Medulla oblongata (tissue), 1 donor: ENCODE data around the gene SPTB.

ENCODE experiments used
- DNase-seq: peaks from one replicate; pipeline ENCODE4 v3.0.0-alpha.2; 2015; ENCODE audit errors: extremely low spot score

The SPTB gene

DNA sequence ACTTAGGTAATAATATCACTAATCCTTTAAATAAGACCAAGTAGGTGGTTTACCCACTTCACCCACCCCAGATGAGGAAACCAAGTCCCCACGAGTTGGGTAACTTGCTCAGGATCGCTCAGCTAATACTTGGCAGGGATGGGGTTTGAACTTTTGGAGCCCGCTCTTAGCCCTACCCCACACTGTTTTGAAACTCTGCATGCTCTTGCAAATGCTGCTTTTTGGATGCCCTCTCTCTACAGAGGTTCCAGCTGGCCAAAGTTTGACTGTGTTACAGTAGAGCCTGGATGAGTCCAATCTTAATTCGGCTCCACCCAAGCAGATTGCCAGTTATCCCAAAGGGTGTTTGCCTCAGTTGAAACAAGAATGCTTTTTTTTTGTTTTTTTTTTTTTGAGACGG lies 168.7 kb downstream of the SPTB start:
- DNase-seq = no peak

DNA sequence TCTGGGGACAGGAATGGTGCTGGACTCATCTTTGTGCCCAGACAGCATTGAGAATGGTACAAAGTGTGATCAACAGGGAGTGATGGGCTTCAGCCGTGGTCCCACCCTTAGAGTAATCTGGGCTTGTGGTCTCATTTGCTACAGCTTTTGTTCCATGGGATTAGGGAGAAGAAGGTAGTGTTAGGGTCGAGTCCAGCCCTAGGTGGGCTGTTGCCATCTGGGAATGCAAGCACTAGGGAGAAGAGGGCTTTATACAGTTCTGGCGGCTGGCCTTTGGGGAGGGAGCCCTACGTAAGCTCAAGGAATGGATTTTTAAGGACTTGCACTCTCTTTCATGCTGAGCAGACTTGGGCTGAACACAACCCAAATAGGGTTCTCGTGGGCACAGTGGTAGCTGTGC lies 170.6 kb downstream of the SPTB start:
- no peak for DNase-seq

DNA sequence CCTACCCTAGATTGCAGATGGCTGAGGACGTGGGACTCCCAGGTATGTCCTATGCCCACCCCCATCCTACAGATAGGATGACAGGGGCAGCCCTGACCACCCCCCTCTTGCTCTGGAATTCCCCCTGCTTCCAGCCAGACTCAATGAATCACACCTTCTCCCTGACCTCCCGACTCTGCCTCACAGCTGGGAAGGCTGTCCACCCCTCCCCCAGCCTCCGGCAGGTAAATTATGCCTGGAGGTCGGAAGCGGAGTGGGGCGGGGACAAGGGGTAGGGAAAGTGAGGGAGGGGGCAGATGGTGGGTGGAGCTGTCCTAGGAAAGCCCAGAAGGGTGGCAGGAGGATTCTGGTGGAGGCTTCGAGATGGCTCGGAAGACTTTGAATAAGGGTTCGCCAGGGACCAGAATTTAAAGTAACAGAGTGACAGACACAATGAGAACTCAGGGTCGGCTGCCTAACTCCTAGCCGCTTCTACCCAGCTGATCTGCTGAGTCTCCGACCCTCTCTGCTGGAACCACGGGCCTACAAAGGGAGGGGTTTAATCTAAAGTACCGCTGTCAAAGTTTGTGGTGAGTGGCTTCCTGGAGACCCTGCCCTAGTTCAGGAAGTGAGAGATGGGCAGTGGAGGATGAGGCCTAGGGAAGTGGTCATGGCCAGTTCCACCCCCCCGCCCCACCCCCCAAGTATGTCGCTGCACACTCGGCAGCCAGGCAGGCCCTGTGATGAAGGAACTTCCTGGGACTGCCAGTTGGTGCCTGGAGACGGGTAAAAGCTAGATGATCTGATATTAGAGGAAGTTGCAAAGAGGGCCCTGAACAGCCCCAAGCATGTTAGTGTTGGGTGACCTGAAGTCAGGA lies 171.3 kb downstream of the SPTB start:
- DNase-seq = peak; percentile 80

DNA sequence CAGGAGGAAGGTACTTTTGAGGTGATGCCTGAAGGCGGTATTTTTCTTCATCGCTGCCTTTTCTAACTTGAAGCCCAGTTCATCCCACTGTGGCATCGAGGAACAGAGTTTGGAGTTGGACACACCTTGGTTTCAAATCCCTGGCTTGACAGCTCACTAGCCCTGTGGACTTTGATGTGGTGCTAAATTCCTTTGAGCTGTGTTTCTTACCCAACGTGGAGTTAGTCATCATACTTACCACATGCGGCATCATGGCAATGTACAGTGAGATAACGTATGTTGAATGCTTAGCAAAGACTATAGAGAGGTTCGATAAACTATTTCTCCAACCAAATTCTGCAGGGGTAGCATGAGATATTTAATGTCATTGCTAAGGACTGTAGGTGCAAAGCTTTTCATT lies 172.0 kb downstream of the SPTB start:
- DNase-seq = no peak

DNA sequence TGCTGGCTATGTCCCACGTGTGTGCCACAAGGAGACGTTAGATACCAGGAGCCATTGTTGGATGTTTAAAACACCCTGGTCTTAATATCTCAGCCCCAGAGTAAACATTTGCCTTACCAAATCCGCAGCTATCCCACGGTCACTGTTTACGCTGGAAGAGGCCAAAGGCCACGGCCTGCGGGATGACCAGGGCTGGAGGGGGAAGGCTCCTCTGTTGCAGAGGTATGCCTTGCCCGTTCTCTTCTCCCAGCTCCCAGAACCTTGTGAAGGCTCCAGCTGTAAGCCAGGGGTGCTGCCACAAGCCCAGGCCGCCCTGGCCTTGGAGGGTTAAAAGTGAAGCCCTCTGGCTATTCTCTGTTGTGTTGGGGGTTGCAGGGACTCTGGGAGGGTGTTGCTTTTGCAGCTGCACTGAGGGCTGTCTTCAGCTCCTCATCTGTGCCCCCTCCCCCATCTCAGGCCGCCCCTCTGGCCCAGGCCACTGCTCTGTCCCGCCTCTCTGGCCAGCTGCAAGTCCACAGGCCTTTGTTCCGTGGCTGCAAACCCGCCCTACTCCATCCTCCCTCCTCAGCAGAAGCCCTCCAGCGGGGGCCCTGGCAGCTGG lies 173.0 kb downstream of the SPTB start:
- peak; percentile 88 for DNase-seq

DNA sequence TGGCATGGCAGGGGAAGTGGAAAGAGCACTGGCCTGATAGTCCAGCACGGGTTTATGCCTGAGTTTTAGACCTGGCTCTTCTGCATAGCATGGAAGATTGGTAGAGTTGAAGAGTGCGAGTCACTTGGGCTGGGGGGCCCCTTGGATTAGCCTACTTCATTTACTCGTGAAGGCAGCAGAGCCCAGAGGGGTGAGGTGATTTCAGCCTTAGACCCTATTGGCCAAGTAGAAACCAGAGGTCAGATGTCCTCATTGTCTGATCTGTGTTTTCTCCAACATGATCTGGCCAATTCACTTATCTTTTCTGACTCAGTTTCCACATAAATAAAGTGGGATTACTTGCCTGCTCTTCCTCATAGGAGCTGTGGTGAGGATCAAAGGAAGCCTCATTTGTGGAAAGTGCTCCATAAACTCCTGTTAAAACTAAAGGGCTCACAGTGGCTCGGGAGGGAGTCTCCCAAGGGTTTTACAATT lies 173.6 kb downstream of the SPTB start:
- DNase-seq = no peak

DNA sequence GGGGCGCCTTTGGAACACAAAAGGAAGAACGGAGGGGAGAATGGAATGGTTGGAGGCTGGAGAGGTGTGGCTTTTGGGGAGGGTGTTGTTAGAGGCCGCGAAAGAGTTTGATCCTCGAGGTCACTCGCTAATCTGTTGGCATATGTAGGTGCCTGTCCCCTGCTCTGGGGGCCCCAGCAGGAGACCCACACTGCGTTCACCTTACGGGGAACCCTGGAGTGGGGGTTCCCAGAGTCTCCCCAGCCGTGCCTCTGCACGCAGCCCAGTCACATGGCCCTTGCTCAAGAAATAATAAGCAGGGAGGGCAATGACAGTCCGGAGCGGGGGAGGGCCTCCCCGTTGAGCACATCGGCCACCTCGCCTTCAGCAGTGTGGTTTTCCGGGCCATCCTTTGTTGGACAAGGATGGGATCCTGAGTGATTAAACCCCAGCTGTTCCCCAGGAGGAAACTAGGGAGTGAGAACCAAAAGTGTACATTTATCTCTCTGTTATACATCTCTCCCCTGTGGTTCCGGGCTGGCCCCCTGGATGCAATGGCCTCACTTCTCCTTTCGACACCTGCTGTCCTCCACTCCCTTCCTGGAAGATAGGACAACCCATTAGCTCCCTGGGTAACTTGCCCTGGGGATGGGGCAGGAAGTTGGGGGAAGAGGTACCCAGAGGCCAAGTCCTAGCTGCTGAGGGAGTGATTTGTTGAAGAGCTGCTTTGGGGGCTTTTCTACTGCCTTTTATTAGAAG lies 174.2 kb downstream of the SPTB start:
- DNase-seq = peak; percentile 68

DNA sequence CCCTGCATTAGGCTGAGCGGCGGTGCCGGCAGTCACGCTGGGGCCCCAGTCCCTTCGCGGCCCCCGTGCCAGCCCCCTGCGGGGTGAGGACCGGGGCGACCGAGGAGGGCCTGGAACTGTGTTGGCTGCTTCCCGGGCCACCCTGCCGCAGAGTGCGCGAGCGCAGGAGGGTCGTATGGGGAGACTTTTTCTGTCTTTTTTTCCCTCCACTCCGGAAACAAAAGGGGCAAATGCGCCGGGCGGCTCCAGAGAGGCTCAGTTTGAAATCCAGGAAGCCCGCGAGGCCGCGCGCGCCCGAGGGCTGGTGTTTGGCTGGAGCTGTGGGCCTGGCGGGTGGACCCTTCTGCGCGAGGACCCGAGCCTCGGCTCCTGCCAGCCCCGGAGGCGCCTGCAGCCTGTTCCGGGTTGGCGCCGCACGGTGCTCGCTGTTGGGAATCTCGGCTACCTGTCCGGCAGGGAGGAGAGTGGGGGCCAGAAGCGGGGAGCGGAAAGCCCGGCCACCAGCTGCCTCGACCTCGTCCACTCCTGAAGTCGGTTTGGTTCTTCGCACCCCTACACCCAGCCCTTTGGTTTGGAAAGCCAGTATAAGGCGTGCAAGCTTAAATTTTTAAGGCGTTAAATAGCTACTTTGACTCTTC lies 174.8 kb downstream of the SPTB start:
- DNase-seq = no peak

DNA sequence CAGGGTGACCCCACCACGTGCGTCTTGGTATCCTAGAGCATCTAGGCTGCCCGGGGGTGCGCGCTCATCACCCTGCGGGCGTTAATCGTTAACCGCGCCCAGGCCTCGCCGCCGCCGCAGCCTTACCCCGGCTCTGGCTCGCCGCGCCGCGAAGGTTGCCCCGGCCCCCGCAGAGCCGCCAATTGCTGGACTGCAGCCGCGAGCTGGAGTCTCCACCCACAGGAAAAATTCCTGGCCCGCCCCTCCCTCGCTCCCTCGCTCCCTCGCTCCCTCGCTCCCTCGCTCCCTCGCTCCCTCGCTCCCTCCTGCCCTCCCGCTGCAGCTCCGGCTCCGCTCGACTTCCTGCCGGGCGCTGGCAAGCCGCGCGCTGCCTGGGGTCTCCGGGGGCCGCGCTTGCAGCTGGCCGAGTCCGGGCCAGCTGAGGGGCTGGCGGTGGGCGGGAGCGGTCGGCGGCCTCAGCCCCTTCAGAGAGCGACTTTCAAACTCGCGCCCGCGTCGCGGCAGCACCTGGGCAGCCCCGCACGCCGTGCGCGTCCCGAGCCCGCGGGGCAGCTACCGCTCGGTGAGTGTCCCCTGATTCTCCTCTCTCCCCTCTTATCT lies 175.5 kb downstream of the SPTB start, which contains the start of gene PLEKHG3:
TSS of gene PLEKHG3 (plus strand) at position 282 of the 600 bp plus-strand sequence. CDS start 23,208 bp downstream, outside the sequence.
- peak; percentile 72 for DNase-seq

DNA sequence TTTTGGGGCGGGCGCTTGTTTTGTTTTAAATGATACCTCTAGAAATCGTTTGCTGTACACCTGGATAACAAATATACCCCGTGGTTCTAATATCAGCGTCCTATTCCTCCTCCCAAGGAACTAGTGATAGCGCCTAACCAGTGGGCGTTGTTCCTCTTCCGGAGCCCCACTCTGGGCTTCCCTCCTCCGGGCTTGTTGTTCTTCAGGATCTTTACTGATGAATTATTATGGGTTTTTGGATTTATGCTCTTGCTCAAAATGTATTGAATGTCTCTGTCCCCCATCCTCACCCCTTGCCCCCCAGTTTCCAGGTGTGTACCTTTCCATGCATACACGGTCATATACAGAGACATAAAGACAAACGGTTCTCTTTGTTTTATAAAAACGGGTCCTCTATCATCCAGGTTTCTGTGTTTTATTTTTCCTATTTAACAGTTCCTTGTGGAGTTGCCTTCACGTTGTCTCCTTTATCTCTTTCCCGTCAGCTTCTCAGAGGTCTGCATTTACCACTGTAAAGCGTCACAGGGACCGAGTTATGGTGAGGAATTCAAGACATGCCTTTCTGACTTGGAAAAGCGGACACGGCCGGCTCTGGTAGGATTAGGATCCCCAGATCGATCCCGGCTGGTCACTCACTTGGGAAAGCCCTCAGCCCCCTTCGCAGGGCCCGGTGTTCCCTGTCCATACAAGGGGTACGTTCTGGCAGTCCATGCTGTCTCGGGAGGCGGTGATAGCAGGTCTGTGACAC lies 176.1 kb downstream of the SPTB start:
- DNase-seq = no peak

DNA sequence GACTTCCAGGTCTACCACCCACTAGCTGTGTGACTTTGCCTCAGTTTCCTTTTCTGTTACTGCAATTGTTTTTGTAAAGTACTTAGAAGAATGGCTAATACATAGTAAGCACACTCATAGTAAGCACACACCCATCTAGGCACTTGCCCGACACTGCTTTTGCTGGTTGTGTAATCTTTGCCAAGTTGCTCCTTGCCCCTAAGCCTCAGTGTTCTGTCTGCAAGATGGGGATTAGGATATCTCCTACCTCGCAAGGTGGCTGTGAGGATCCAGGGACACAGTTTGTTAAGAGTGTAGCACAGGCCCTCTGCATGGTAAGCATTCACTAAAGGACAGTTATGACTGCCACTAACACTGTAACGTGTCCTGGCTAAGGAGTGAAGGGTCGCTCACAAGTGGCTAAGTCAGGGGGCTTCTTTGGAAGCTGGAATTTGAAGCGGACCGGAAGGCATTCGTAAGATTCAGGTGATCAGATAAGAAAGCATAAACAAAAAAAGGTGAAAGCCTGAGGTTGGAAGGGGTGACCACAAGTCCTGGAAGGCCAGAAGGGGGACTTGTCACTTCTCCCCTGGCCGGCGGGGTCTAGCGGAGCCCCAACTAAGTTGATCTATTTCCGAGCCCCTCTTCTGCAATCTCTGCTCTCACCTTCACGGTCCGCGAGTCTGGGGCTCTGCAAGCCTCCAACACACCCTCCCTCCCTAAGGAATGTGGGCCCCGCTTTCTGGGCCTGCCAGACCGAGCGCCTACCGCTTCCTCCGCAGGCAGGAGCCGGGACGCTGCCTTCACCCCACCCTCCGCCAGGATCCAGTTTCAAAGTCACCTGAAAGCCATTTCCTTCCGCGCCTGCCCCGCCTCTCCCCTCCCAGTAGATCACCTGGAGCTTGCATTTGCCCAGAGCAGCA lies 177.0 kb downstream of the SPTB start:
- no peak for DNase-seq

DNA sequence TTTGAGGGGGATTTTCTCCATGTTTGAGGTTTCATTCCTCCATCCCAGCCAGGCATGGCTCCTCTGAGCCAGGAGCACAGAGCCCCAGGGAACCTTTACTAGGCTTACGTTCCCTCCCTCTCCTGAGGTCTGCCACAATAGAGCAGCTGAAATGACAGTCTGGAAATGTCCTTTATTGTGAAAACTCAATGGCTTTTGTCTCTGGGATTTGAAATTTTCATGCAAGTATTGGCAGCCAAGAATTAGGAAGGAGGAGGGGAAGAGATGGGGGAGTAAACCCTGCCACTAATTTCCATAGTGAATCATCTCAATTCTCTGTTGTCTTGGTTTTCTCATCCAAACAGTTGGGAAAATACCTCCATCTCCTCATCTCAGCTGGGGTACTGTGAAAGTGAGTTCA lies 178.0 kb downstream of the SPTB start:
- peak; percentile 65 for DNase-seq

DNA sequence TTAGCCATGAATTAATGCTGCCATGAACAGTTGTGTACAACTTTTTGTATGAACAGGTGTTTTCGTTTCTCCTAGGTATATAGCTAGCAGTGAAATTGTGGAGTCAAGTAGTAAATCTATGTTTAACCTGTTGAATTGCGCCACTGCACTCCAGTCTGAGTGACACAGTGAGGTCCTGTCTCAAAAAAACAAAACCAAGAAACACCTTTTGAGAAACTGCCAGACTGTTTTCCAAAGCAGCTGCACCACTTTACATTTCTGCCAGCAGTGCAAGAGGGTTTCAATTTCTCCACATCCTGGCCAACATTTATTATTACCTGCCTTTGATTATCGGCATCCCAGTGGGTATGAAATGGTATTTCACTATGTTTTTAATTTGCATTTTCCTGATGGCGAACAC lies 178.8 kb downstream of the SPTB start:
- no peak for DNase-seq

DNA sequence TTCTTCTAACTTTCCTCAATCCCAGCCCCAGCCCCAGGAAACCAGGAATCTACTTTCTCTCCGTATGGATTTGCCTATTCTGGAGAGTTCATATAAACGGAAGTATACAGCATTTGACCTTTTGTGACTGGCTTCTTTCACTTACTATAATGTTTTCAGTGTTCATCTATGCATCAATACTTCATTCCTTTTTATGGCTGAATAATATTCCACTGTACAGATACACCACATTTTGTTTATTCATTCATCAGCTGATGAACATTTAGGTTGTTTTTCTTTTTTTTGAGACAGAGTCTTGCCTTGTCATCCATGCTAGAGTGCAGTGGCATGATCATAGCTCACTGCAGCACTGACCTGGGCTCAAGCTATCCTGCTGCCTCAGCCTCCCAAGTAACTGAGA lies 179.4 kb downstream of the SPTB start:
- DNase-seq = no peak

DNA sequence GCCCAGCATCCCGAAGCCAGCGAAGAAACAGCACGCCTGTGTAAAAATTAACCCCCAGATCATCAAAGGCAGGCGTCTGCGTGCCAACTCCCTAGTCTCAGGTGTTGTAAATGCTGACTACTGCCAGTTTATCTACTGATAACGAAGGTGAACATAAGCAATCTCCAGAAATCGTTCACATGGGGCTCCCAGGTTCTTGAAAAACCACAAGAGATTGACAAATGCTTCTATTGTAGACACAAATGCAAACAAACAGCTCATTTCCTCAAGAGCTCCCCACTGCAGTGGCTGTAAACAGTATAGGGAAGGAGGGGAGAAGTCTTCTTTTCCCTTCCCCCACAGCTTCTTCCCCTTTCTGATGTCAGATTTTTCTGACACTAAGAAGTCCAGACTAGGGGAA lies 180.8 kb downstream of the SPTB start:
- DNase-seq = peak; percentile 82

DNA sequence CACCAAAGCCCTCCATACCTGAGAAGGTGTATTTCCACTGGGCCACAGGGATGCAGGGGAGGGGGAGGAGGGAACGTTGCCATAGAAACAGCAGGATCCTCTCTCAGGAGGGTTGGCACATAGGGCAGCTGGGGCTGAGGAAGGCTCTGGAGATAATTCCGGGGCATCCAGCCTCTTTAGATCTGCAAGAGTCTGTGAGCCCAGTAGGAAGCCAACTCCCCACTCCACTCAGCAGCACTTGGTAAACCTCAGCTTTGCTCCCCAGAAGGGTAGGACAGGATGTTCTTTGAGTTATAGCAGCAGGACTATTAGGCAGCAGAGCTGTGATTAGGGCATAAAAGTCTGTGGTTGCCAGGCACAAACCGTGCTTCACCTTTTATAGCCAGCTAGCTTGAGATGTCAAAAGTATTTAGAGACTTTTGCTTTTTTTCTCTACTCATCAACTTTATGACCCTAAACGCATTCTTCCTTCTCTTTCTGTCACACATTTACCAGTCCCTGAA lies 183.3 kb downstream of the SPTB start:
- DNase-seq = peak; percentile 19
